ENCODE data around the gene BLOC1S1. TPM values are rescaled to one million over a fixed set of nuclear protein-coding genes. Genes with fewer than 3 reads are reported as not detected.
A peak's percentile ranks its signal among the peaks of the same experiment; 100 is the strongest.

Gene BLOC1S1
- total RNA-seq, 2 experiments from 2014 or later, result 79.0 to 84.6 TPM

GRCh38 chr12:55717011-55718007 lies 1.5 kb downstream of the BLOC1S1 start:
- DNase-seq (peak; percentile 55), ATAC-seq (peak; percentile 37)
- peaks cover 3% of the 10 kb centered on the region for H3K27me3 Mint-ChIP-seq
- no peak for TF ChIP-seq CTCF (IDR thresholded peaks at IDR 0.05)
- peak overlapping the region; percentile 94 for H3K4me3 Mint-ChIP-seq
- ChIA-PET POLR2A (interaction anchor here (0.9 to 7.2 kb wide), 7 partner anchors 11 to 99 kb away, joined by 3 to 44 read pairs (median 3); partner anchors contain the start of genes CD63 and GDF11), CTCF (interaction anchor here (0.8 to 4.3 kb wide), 8 partner anchors 11 to 79 kb away, joined by 3 to 44 read pairs (median 6); partner anchors contain the start of gene CD63)
- intact Hi-C loops (cut with micrococcal nuclease), result no loop called here
- peak overlapping the region; percentile 92 for H3K27ac Mint-ChIP-seq
- H3K9me3 Mint-ChIP-seq, result no peaks in the 10 kb centered on the region
- peaks cover 5% of the 10 kb centered on the region for H3K36me3 Mint-ChIP-seq (ENCODE audit: low read depth)
- peaks cover 24% of the 10 kb centered on the region for H3K4me1 Mint-ChIP-seq (ENCODE audit: low read depth)

GRCh38 chr12:55718015-55718414 lies 2.2 kb downstream of the BLOC1S1 start:
- no peak for TF ChIP-seq CTCF (IDR thresholded peaks at IDR 0.05)
- ATAC-seq, result no peak
- H3K36me3 Mint-ChIP-seq (ENCODE audit: low read depth), result peaks cover 5% of the 10 kb centered on the region
- no peaks in the 10 kb centered on the region for H3K9me3 Mint-ChIP-seq
- intact Hi-C loops (cut with micrococcal nuclease), result no loop called here
- ChIA-PET POLR2A (interaction anchor here (1.0 to 7.2 kb wide), 4 partner anchors 11 to 25 kb away, joined by 3 to 44 read pairs (median 4); partner anchors contain the start of genes CD63 and GDF11), CTCF (interaction anchor here (0.8 to 4.3 kb wide), 6 partner anchors 12 to 79 kb away, joined by 3 to 44 read pairs (median 6); partner anchors contain the start of gene CD63)
- H3K4me1 Mint-ChIP-seq (ENCODE audit: low read depth), result peaks cover 24% of the 10 kb centered on the region
- no peak overlapping the region for H3K27ac Mint-ChIP-seq
- H3K4me3 Mint-ChIP-seq, result peak overlapping the region; percentile 94
- peaks cover 3% of the 10 kb centered on the region for H3K27me3 Mint-ChIP-seq
- no peak for DNase-seq

DNA sequence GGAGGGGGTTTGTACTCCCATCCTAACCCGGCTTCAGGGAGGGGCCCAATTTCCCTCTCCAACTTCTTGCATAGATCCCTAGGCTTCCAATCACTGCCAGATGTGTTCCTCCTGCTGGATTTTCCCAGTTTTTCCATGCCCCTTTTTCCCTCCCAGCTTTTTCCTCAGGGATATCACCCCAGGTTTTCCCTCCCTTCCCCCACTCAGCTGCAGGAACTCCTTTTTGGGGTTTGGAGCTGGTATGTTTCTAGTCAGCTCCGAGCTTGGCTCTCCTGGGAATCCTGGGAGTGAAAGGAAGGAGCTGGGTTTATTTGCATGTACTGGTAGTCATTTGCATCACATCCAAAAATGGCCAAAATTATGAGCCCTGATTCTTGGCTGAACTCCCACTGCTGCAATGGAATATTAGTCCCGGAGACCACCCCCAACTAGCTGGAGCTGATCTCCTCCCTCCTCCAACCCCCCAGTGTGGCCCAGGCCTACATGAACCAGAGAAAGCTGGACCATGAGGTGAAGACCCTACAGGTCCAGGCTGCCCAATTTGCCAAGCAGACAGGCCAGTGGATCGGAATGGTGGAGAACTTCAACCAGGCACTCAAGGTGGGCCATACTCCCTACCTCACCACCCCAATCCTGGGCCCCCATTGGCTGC lies 2.9 kb downstream of the BLOC1S1 start:
- no peak for TF ChIP-seq CTCF (IDR thresholded peaks at IDR 0.05)
- ChIA-PET CTCF (interaction anchor here (1.1 to 7.1 kb wide), 4 partner anchors 11 to 19 kb away, joined by 3 to 87 read pairs (median 32); partner anchors contain the start of gene CD63), POLR2A (interaction anchor here (1.0 to 7.2 kb wide), 2 partner anchors 10 to 386 kb away, joined by 3 to 44 read pairs; partner anchors contain the start of genes CD63 and PA2G4)
- peaks cover 24% of the 10 kb centered on the region for H3K4me1 Mint-ChIP-seq (ENCODE audit: low read depth)
- H3K9me3 Mint-ChIP-seq, result no peaks in the 10 kb centered on the region
- H3K27ac Mint-ChIP-seq, result peak overlapping the region; percentile 21
- no peak overlapping the region for H3K4me3 Mint-ChIP-seq
- H3K27me3 Mint-ChIP-seq, result peaks cover 3% of the 10 kb centered on the region
- ATAC-seq, result no peak
- H3K36me3 Mint-ChIP-seq (ENCODE audit: low read depth), result peaks cover 5% of the 10 kb centered on the region
- no peak for DNase-seq
- intact Hi-C loops (cut with micrococcal nuclease), result no loop called here

DNA sequence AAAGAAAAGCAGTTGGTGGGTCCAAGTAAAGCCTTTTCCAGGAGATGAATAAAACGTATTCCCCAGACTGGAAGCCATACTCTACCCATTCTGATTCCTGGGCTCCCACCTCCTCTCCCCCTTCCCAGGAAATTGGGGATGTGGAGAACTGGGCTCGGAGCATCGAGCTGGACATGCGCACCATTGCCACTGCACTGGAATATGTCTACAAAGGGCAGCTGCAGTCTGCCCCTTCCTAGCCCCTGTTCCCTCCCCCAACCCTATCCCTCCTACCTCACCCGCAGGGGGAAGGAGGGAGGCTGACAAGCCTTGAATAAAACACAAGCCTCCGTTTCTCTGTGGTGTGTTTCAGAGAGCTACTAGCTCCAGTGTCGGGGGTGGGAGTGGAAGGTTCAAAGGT lies 3.5 kb downstream of the BLOC1S1 start:
- H3K9me3 Mint-ChIP-seq, result no peaks in the 10 kb centered on the region
- H3K4me1 Mint-ChIP-seq (ENCODE audit: low read depth), result peaks cover 24% of the 10 kb centered on the region
- ChIA-PET CTCF (interaction anchor here (0.9 to 7.1 kb wide), 4 partner anchors 9 to 19 kb away, joined by 3 to 87 read pairs (median 12); partner anchors contain the start of gene CD63), POLR2A (interaction anchor here (1.0 to 7.2 kb wide), 3 partner anchors 10 to 385 kb away, joined by 3 to 44 read pairs (median 12); partner anchors contain the start of genes CD63 and PA2G4)
- H3K36me3 Mint-ChIP-seq (ENCODE audit: low read depth), result peaks cover 5% of the 10 kb centered on the region
- intact Hi-C loops (cut with micrococcal nuclease), result no loop called here
- no peak overlapping the region for H3K4me3 Mint-ChIP-seq
- peaks cover 3% of the 10 kb centered on the region for H3K27me3 Mint-ChIP-seq
- ATAC-seq (no peak), DNase-seq (no peak)
- no peak overlapping the region for H3K27ac Mint-ChIP-seq
- no peak for TF ChIP-seq CTCF (IDR thresholded peaks at IDR 0.05)
